Common myeloid progenitor, CD34-positive (primary cell): Measurements from ENCODE around the gene LPP.

Experiments used
- CTCF ChIA-PET: fragments of 350-600 bp; sonication (Branson Sonifier 250); formaldehyde crosslinking; loops from one replicate; lab custom pipeline; 2021; ENCODE audit warnings: antibody characterized with exemption; lab: Charles Lee
- POLR2A ChIA-PET: fragments of 350-600 bp; sonication (Branson Sonifier 250); formaldehyde crosslinking; loops from one replicate; lab custom pipeline; 2021; ENCODE audit warnings: antibody characterized with exemption; lab: Charles Lee
- DNase-seq, 3 donors: peaks; one replicate each; pipeline versions ENCODE4 v3.0.0 to v3.0.0-alpha.2; 2013
- H3K27ac ChIP-seq, 2 experiments: 1 replicate in 1 of 2; 2 replicates in 1 of 2; pipeline ENCODE4 v1.7.0; 2013; ENCODE audit warnings: inconsistent platforms in 2 of 2, low read length in 2 of 2, mild to moderate bottlenecking in 2 of 2, low read depth in 1 of 2, moderate library complexity in 1 of 2; ENCODE audit not compliant: severe bottlenecking in 2 of 2, insufficient read depth in 1 of 2, poor library complexity in 1 of 2
- H3K27me3 ChIP-seq, 5 experiments: replicated peaks in 2 of 5; 1 replicate in 3 of 5; 2 replicates in 2 of 5; pipeline versions ENCODE4 v1.6.1 to v1.7.0; 2013; ENCODE audit warnings: low read length in 4 of 5, mild to moderate bottlenecking in 2 of 5, moderate library complexity in 2 of 5, inconsistent platforms in 1 of 5; ENCODE audit not compliant: insufficient read depth in 5 of 5, control insufficient read depth in 4 of 5
- H3K36me3 ChIP-seq, 4 experiments: 1 replicate in 2 of 4; 2 replicates in 2 of 4; pipeline versions ENCODE4 v1.6.1 to v1.7.0; 2013; ENCODE audit warnings: low read length in 3 of 4, control low read depth in 1 of 4, mild to moderate bottlenecking in 1 of 4; ENCODE audit not compliant: control insufficient read depth in 4 of 4, insufficient read depth in 4 of 4
- H3K4me1 ChIP-seq, 4 experiments: 1 replicate in 3 of 4; 2 replicates in 1 of 4; pipeline versions ENCODE4 v1.6.1 to v1.7.1; 2013; ENCODE audit warnings: low read length in 3 of 4, mild to moderate bottlenecking in 3 of 4, control low read depth in 1 of 4, inconsistent platforms in 1 of 4, moderate library complexity in 1 of 4; ENCODE audit not compliant: control insufficient read depth in 4 of 4, insufficient read depth in 4 of 4; ENCODE audit errors: control extremely low read depth in 1 of 4
- H3K4me3 ChIP-seq, 7 experiments: 1 replicate in 4 of 7; 2 replicates in 3 of 7; pipeline versions ENCODE4 v1.5.1 to v1.7.0; 2013; ENCODE audit warnings: mild to moderate bottlenecking in 7 of 7, low read length in 6 of 7, moderate library complexity in 6 of 7, inconsistent platforms in 2 of 7, low read depth in 2 of 7, control low read depth in 1 of 7; ENCODE audit not compliant: insufficient read depth in 4 of 7, control insufficient read depth in 1 of 7; ENCODE audit errors: extremely low read depth in 1 of 7
- H3K9me3 ChIP-seq, 5 experiments: 1 replicate in 4 of 5; 2 replicates in 1 of 5; pipeline versions ENCODE4 v1.6.1 to v1.7.1; 2013; ENCODE audit warnings: low read length in 4 of 5, mild to moderate bottlenecking in 2 of 5, inconsistent platforms in 1 of 5, low read depth in 1 of 5, moderate library complexity in 1 of 5; ENCODE audit not compliant: control insufficient read depth in 4 of 5, insufficient read depth in 2 of 5; ENCODE audit errors: control extremely low read depth in 1 of 5
- WGBS: methylation state at CpG from one replicate; pipeline ENCODE4 v1.1.5; 2013; ENCODE audit not compliant: insufficient coverage; 5-methylcytosine and 5-hydroxymethylcytosine counted together

The LPP gene

DNA sequence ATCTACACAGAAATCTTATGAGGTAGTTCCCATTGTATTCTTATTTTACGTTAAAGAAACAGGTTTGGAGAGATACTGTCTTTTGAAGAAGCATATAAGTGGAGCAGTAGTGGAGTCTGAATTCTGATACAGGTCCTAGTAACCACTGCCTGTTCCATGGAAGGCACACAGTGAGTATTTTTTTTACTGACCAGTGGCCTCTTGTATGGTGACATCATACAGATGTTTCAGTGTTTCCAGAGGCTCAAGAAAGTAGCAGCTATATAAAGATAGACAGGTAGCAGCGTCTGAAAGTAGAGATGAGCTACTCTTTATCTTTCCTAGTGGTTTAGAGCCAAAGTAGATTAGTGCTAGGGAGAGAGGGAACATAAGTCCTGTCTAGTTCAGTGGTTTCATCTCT lies 173.5 kb downstream of the LPP start:
- Histone ChIP-seq H3K36me3 (peaks cover 0 to 3% (median 0%) of the 10 kb centered on the region in 4 experiments), H3K4me1 (no peaks in the 10 kb centered on the region), H3K9me3 (peaks cover 0 to 3% (median 0%) of the 10 kb centered on the region in 5 experiments), H3K27ac (no peak overlapping the region), H3K27me3 (no peaks in the 10 kb centered on the region), H3K4me3 (no peak overlapping the region)
- WGBS, result 94% methylated on average over 2 of the region's 2 CpGs
- no peak for DNase-seq
- CTCF ChIA-PET, result no interaction called here
- POLR2A ChIA-PET, result no interaction called here

DNA sequence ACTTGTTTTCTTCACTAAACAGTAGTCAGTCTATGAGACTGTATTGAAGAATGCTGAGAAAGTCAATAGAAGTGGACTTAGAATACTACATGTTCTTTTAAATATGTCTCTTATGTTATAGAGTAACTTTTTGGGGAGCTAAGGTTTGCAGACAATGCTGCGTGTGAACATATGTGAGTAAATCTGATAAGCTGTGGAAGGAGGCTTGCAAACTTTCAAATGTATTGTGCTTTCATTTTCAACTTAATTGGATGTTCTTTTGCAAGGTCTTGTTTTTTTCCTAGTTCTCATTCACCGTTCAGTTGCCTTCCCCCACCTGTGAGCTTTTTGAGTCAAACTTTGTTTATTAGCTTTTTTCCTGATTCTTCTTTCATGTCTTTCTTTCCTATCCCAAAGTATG lies 176.2 kb downstream of the LPP start:
- ChIA-PET CTCF (no interaction called here), POLR2A (no interaction called here)
- H3K36me3 ChIP-seq, result peaks cover 0 to 3% (median 0%) of the 10 kb centered on the region in 4 experiments
- H3K4me3 ChIP-seq, result no peak overlapping the region
- H3K27me3 ChIP-seq, result no peaks in the 10 kb centered on the region
- no peaks in the 10 kb centered on the region for H3K4me1 ChIP-seq
- DNase-seq, result no peak
- no peak overlapping the region for H3K27ac ChIP-seq
- peaks cover 0 to 6% (median 0%) of the 10 kb centered on the region in 5 experiments for H3K9me3 ChIP-seq
- whole genome bisulfite sequencing, result 93% methylated on average over 2 of the region's 2 CpGs

DNA sequence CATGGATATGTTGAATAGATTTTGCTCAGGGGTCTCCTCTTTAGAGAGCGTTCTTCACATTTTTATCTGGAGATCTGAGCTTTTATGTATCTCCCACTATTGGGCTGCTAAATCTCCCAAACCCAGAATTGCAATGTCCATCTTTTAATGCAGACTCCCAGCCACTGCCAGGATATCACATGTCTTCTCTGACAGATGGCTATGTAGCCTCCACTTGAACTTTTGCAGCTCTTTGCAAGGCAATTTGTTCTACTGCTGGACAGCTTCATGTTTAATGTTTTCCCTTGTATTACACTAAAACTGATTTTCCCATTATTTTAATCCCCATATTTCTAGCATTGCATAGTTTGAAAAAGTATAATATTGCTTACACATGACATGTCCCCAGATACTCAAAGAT lies 177.2 kb downstream of the LPP start:
- ChIA-PET CTCF (interaction anchor here (1.2 kb wide), 1 partner anchor 19 kb away, joined by 3 read pairs; no protein-coding TSS in a partner anchor), POLR2A (no interaction called here)

DNA sequence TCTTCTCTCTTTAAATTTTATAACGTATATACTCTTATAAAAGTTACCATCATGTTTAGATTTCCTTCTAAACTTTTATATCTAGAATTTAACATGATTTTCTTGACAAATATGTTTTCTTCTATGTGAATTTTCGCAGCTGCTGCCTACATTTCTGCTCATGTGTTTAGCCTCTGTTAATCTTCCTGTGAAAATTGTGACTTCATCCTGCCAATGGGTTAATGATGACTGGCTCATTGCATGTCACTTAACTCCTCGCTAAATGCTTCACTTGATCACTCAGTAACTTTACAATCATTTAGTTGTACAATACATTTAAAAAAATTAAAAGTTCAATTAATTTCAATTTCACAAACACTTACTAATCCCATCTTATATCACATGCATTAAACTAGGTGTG lies 178.1 kb downstream of the LPP start:
- no peak overlapping the region for H3K27ac ChIP-seq
- WGBS, result 100% methylated on average over 1 of the region's 3 CpGs
- H3K4me3 ChIP-seq, result no peak overlapping the region
- H3K36me3 ChIP-seq, result peaks cover 0 to 3% (median 0%) of the 10 kb centered on the region in 4 experiments
- no peaks in the 10 kb centered on the region for H3K4me1 ChIP-seq
- H3K27me3 ChIP-seq, result no peaks in the 10 kb centered on the region
- peaks cover 0 to 9% (median 0%) of the 10 kb centered on the region in 5 experiments for H3K9me3 ChIP-seq
- POLR2A ChIA-PET, result no interaction called here
- CTCF ChIA-PET, result interaction anchor here (0.9 kb wide), 1 partner anchor 8 kb away, joined by 3 read pairs; no protein-coding TSS in a partner anchor
- DNase-seq, result no peak

More for the DNA sequence above, 177.2 kb downstream of the LPP start:
- Histone ChIP-seq H3K9me3 (peaks cover 0 to 9% (median 0%) of the 10 kb centered on the region in 5 experiments), H3K4me3 (no peak overlapping the region), H3K27ac (no peak overlapping the region), H3K36me3 (peaks cover 0 to 3% (median 0%) of the 10 kb centered on the region in 4 experiments), H3K4me1 (no peaks in the 10 kb centered on the region), H3K27me3 (no peaks in the 10 kb centered on the region)
- DNase-seq, result no peak
- WGBS, result no CpG with 5 or more reads among the region's 1 CpG

DNA sequence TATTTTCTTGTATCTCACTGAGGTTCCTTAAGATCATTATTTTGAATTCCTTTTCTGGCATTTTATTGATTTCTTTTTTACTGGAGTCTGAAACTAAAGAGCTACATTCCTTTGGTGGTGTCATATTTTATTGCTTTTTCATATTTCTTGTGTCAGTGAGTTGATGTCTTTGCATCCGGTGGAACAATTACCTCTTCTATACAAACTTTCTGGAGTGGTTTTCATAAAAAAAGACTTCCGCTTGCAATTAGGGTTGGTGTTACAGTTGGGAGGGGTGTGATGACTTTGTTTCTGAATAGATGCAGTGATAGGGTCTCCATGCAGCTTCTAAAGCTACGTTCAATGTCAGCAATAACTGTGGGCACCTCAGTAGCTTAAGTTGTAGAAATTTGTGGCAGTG lies 181.7 kb downstream of the LPP start:
- ChIA-PET CTCF (no interaction called here), POLR2A (no interaction called here)
- Histone ChIP-seq H3K27me3 (no peaks in the 10 kb centered on the region), H3K4me3 (no peak overlapping the region), H3K27ac (no peak overlapping the region), H3K36me3 (no peaks in the 10 kb centered on the region), H3K9me3 (peaks cover 0 to 6% (median 0%) of the 10 kb centered on the region in 5 experiments), H3K4me1 (no peaks in the 10 kb centered on the region)
- DNase-seq, result no peak
- 100% methylated on average over 3 of the region's 3 CpGs for WGBS

DNA sequence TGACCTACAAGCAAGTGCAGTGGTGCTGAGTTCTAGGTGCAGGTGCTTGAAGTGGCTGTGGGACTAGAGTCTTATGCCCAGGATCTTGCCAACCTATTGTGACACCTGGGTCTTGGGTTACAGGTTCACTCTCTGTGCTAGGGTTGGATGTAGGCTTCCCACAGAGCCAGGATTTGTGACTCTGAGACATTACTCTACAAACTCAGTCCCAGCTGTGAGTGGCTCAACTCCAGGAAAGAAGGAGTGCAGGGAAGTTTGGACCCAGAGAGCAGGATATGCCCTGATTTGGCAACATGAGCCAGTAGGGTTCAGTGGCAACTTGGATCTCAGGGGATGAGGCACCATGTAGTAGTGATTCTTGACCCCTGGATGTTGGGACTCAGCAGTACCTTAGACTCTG lies 182.2 kb downstream of the LPP start:
- ChIA-PET POLR2A (no interaction called here), CTCF (no interaction called here)
- no peak for DNase-seq
- Histone ChIP-seq H3K4me1 (no peaks in the 10 kb centered on the region), H3K9me3 (peaks cover 0 to 6% (median 0%) of the 10 kb centered on the region in 5 experiments), H3K4me3 (no peak overlapping the region), H3K36me3 (no peaks in the 10 kb centered on the region), H3K27me3 (no peaks in the 10 kb centered on the region), H3K27ac (no peak overlapping the region)

DNA sequence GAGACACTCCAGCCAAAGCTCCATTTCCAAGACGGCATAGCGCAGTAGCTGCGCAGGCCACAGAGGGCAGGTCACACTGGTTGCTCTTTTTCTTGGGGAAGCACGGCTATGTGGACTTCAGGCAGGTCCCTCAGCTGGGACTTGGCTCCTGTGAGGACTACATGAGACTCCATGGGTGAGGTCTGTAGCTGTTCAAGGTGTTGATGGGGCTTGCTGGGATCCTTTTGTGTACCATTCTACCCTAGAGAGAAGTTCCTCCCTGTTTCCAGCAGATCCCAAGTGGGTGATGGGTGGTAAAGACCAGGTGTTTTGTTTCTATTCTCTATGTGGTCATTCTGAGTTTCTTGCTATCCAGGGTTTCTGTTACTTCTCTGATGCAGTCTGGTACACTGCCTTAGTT lies 183.3 kb downstream of the LPP start:
- H3K27ac ChIP-seq, result no peak overlapping the region
- CTCF ChIA-PET, result no interaction called here

More for the DNA sequence above, 183.3 kb downstream of the LPP start:
- POLR2A ChIA-PET, result no interaction called here
- no peak for DNase-seq
- 96% methylated on average over 4 of the region's 4 CpGs for WGBS
- no peak overlapping the region for H3K4me3 ChIP-seq
- peaks cover 0 to 6% (median 0%) of the 10 kb centered on the region in 5 experiments for H3K9me3 ChIP-seq
- H3K36me3 ChIP-seq, result no peaks in the 10 kb centered on the region
- H3K27me3 ChIP-seq, result no peaks in the 10 kb centered on the region
- no peaks in the 10 kb centered on the region for H3K4me1 ChIP-seq
